Loucy (cell line): ENCODE data around the gene SIKE1.
A peak's percentile ranks its signal among the peaks of the same experiment; 100 is the strongest.

Source experiments
- H2AFZ ChIP-seq: fragments of 200-600 bp; sonication (generic); 2 replicates; pipeline ENCODE4 v1.6.0; 2016; ENCODE audit warnings: antibody characterized with exemption, mild to moderate bottlenecking, low read length, moderate library complexity
- H3F3A ChIP-seq: fragments of 200-600 bp; 2 replicates; pipeline ENCODE4 v1.6.0; 2016; ENCODE audit warnings: antibody characterized with exemption, low read depth, mild to moderate bottlenecking
- H3K27me3 ChIP-seq: fragments of 200-600 bp; sonication (generic); 2 replicates; pipeline ENCODE4 v1.6.1; 2014; ENCODE audit warnings: low read length, mild to moderate bottlenecking; ENCODE audit not compliant: insufficient read depth, poor library complexity, severe bottlenecking
- H3K36me3 ChIP-seq: fragments of 200-600 bp; sonication (generic); 2 replicates; pipeline ENCODE4 v1.6.1; 2016; ENCODE audit warnings: low read length; ENCODE audit not compliant: insufficient read depth
- H3K4me1 ChIP-seq: fragments of 200-600 bp; sonication (generic); 2 replicates; pipeline ENCODE4 v1.5.1; 2014; ENCODE audit warnings: low read length, mild to moderate bottlenecking; ENCODE audit not compliant: insufficient read depth, poor library complexity, severe bottlenecking
- H3K4me2 ChIP-seq: fragments of 200-600 bp; sonication (generic); 2 replicates; pipeline ENCODE4 v1.6.0; 2014; ENCODE audit warnings: antibody characterized with exemption, low read length, low read depth, mild to moderate bottlenecking; ENCODE audit not compliant: poor library complexity, severe bottlenecking
- H3K4me3 ChIP-seq: fragments of 200-600 bp; sonication (generic); 2 replicates; pipeline ENCODE4 v1.5.1; 2014; ENCODE audit warnings: low read length, mild to moderate bottlenecking, mixed read lengths; ENCODE audit not compliant: poor library complexity, severe bottlenecking
- H3K79me2 ChIP-seq: fragments of 200-600 bp; sonication (generic); 2 replicates; pipeline ENCODE4 v1.6.1; 2014; ENCODE audit warnings: low read length; ENCODE audit not compliant: insufficient read depth
- H3K9ac ChIP-seq: fragments of 200-600 bp; sonication (generic); 2 replicates; pipeline ENCODE4 v1.6.0; 2014; ENCODE audit warnings: mild to moderate bottlenecking, low read depth, low read length, moderate library complexity; ENCODE audit not compliant: poor library complexity, severe bottlenecking
- H3K9me2 ChIP-seq: fragments of 200-600 bp; sonication (generic); replicated peaks from 2 replicates; pipeline ENCODE4 v1.6.1; 2016; ENCODE audit warnings: low read depth, low read length, mixed read lengths
- H3K9me3 ChIP-seq: fragments of 200-600 bp; sonication (generic); 2 replicates; pipeline ENCODE4 v1.6.1; 2014; ENCODE audit warnings: mild to moderate bottlenecking, antibody characterized with exemption, low read length, low read depth; ENCODE audit not compliant: insufficient read depth
- H4K20me1 ChIP-seq: fragments of 200-600 bp; sonication (generic); 2 replicates; pipeline ENCODE4 v1.6.0; 2014; ENCODE audit warnings: antibody characterized with exemption, low read length, mild to moderate bottlenecking; ENCODE audit not compliant: insufficient read depth, poor library complexity, severe bottlenecking
- CTCF ChIP-seq: fragments of 200-600 bp; sonication (generic); conservative IDR thresholded peaks from 2 replicates; pipeline ENCODE4 v1.5.1; 2014; ENCODE audit warnings: mild to moderate bottlenecking, antibody characterized with exemption, low read length
- EZH2phosphoT487 ChIP-seq: fragments of 200-600 bp; IDR thresholded peaks from 2 replicates; pipeline ENCODE4 v1.6.1; 2018; ENCODE audit warnings: antibody characterized with exemption, mild to moderate bottlenecking, moderate library complexity, borderline replicate concordance

SIKE1 gene

GRCh38 chr1:114757455-114758255, 22.8 kb downstream of the SIKE1 start, which contains the start of gene CSDE1:
Gene CSDE1 (minus strand): TSS chr1:114757984. CDS start chr1:114739890, 18,094 bp downstream.
- H3F3A ChIP-seq, result no peaks in the 10 kb centered on the region
- H3K27me3 ChIP-seq, result peaks cover 9% of the 10 kb centered on the region
- H3K79me2 ChIP-seq, result peaks cover 51% of the 10 kb centered on the region
- H3K36me3 ChIP-seq, result no peaks in the 10 kb centered on the region
- H3K9me2 ChIP-seq, result no peaks in the 10 kb centered on the region
- TF ChIP-seq EZH2phosphoT487 (no peak), CTCF (peak; percentile 60)
- no peaks in the 10 kb centered on the region for H3K9me3 ChIP-seq
- H2AFZ ChIP-seq, result peak within 1 kb of the TSS; percentile 91
- peaks cover 46% of the 10 kb centered on the region for H4K20me1 ChIP-seq
- peak within 1 kb of the TSS; percentile 94 for H3K4me2 ChIP-seq
- H3K9ac ChIP-seq, result peak within 1 kb of the TSS; percentile 97
- peak within 1 kb of the TSS; percentile 93 for H3K4me3 ChIP-seq
- peaks cover 34% of the 10 kb centered on the region for H3K4me1 ChIP-seq

- H2AFZ ChIP-seq, result no peak overlapping the region
- H3K9ac ChIP-seq, result peak overlapping the region; percentile 97
- peaks cover 8% of the 10 kb centered on the region for H3K27me3 ChIP-seq
- H3K4me3 ChIP-seq, result peak overlapping the region; percentile 93
- peaks cover 52% of the 10 kb centered on the region for H4K20me1 ChIP-seq
- no peaks in the 10 kb centered on the region for H3K9me2 ChIP-seq
- peak overlapping the region; percentile 94 for H3K4me2 ChIP-seq
- peaks cover 40% of the 10 kb centered on the region for H3K4me1 ChIP-seq
- no peaks in the 10 kb centered on the region for H3K36me3 ChIP-seq
- H3K9me3 ChIP-seq, result no peaks in the 10 kb centered on the region
- H3K79me2 ChIP-seq, result peaks cover 58% of the 10 kb centered on the region
- no peak for TF ChIP-seq EZH2phosphoT487
- H3F3A ChIP-seq, result no peaks in the 10 kb centered on the region
Observed at GRCh38 chr1:114756949-114757454, 23.5 kb downstream of the SIKE1 start.

- Histone ChIP-seq H3K9me3 (no peaks in the 10 kb centered on the region), H3K79me2 (peaks cover 65% of the 10 kb centered on the region), H3K36me3 (no peaks in the 10 kb centered on the region), H3K27me3 (peaks cover 3% of the 10 kb centered on the region), H3K4me1 (peaks cover 48% of the 10 kb centered on the region), H4K20me1 (peaks cover 60% of the 10 kb centered on the region), H3K9ac (peak overlapping the region; percentile 97), H3K9me2 (no peaks in the 10 kb centered on the region), H3F3A (no peaks in the 10 kb centered on the region), H3K4me3 (peak overlapping the region; percentile 93), H2AFZ (no peak overlapping the region), H3K4me2 (peak overlapping the region; percentile 94)
- TF ChIP-seq EZH2phosphoT487 (no peak), CTCF (no peak)
Observed at GRCh38 chr1:114756009-114756892, 24.2 kb downstream of the SIKE1 start.
